Adipocyte (in vitro differentiated cells): ENCODE measurements around the gene DMAC1.
A peak's percentile ranks its signal among the peaks of the same experiment; 100 is the strongest.

Experiments used
- DNase-seq: peaks from one replicate; pipeline ENCODE4 v3.0.0-alpha.2; 2015; ENCODE audit warnings: low read depth
- H3K27me3 ChIP-seq: replicated peaks from 2 replicates; pipeline ENCODE4 v1.7.0; 2013; ENCODE audit warnings: mild to moderate bottlenecking, low read length, moderate library complexity; ENCODE audit not compliant: control insufficient read depth, insufficient read depth
- H3K36me3 ChIP-seq: 2 replicates; pipeline ENCODE4 v1.7.0; 2013; ENCODE audit warnings: low read length, mild to moderate bottlenecking, moderate library complexity; ENCODE audit not compliant: control insufficient read depth, insufficient read depth, severe bottlenecking
- H3K4me1 ChIP-seq: 2 replicates; pipeline ENCODE4 v1.7.0; 2013; ENCODE audit warnings: mild to moderate bottlenecking, low read length, moderate library complexity; ENCODE audit not compliant: control insufficient read depth, insufficient read depth
- H3K4me3 ChIP-seq: 2 replicates; pipeline ENCODE4 v1.7.0; 2013; ENCODE audit warnings: mild to moderate bottlenecking, low read length, moderate library complexity
- H3K9ac ChIP-seq: 2 replicates; pipeline ENCODE4 v1.7.0; 2013; ENCODE audit warnings: mild to moderate bottlenecking, low read length, moderate library complexity
- H3K9me3 ChIP-seq: 2 replicates; pipeline ENCODE4 v1.7.0; 2013; ENCODE audit warnings: mild to moderate bottlenecking, low read length, moderate library complexity; ENCODE audit not compliant: control insufficient read depth

DMAC1 gene

DNA sequence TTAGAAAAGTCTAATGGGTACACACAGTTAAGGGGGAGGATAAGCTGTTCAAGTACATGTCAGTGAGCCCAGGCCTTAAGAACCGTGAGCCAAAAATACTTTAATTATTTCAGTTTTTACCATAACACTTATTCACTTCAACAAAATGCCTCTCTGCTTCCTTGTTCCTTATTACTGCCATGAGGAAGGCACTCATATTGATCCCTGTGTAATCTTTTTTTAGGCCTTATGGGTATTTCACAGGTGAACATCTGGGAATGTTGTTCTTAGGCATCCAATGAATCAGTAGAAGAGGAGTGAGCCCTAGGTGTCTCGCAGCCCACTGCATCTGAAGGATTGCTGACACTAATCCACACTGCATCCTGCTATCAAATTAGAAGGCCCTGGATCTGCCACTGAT, 13.5 kb upstream of the DMAC1 start:
- DNase-seq, result no peak
- Histone ChIP-seq H3K9me3 (no peaks in the 10 kb centered on the region), H3K9ac (no peak overlapping the region), H3K36me3 (no peaks in the 10 kb centered on the region), H3K27me3 (no peaks in the 10 kb centered on the region), H3K4me3 (no peak overlapping the region), H3K4me1 (no peaks in the 10 kb centered on the region)

DNA sequence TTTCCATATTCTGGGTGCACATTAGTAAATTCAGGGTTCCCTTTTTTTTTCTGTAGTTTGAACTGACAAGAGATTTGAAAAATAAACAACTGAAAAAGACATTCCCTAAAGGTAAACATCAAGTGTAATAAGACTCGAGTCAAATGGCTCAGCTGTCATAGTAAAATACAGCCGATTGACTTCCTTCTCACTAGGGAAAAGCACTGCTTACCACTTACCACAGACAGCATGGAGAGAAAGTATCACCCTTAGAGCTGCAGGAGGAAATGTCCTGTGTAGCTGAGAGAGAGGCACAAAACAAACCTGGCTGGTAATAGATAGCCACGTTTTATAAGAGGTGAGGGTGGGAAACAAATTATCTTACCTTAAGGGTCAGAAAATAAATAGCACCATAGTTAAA, 12.1 kb upstream of the DMAC1 start:
- Histone ChIP-seq H3K9me3 (no peaks in the 10 kb centered on the region), H3K27me3 (no peaks in the 10 kb centered on the region), H3K36me3 (no peaks in the 10 kb centered on the region), H3K9ac (no peak overlapping the region), H3K4me3 (no peak overlapping the region), H3K4me1 (no peaks in the 10 kb centered on the region)
- no peak for DNase-seq

DNA sequence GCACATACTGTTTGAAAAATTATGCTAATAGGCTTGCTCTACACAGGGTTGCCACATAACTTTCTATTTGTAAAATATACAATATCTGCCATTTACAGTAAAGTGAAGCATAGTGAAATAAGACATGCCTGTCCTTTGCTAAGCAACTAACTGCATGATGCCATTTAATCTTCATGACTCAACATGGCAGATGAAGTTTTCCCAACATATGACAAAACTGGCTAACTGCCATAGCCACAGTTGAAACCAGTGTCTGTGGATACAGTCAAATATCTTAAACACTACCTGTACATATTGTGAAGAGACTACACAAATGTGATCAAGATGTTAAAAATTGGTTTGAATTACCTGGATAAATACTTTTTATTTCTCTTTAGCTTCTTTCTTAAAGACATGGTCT, 3.1 kb upstream of the DMAC1 start:
- no peaks in the 10 kb centered on the region for H3K9me3 ChIP-seq
- H3K9ac ChIP-seq, result no peak overlapping the region
- no peaks in the 10 kb centered on the region for H3K27me3 ChIP-seq
- H3K4me1 ChIP-seq, result peaks cover 8% of the 10 kb centered on the region
- H3K4me3 ChIP-seq, result no peak overlapping the region
- no peaks in the 10 kb centered on the region for H3K36me3 ChIP-seq
- no peak for DNase-seq

DNA sequence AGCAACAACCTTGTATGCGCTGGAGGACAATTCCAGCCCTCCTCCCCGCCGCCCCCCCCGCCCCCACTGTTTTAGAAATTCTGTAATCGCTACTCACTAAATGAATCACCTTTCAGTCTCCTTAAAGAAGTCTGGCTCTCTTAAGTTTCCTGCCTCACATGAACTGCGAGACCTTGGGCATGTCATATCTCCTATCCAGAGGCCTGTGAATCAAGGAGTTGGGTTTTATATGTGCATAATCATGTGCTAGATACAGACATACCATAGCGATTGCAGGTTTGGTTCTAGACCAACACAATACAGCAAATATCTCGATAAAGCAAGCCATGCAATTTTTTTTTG, 337 bp upstream of the DMAC1 start:
- Histone ChIP-seq H3K4me1 (peaks cover 8% of the 10 kb centered on the region), H3K9ac (no peak overlapping the region), H3K36me3 (peaks cover 20% of the 10 kb centered on the region), H3K9me3 (no peaks in the 10 kb centered on the region), H3K27me3 (no peaks in the 10 kb centered on the region), H3K4me3 (peak overlapping the region; percentile 92)
- no peak for DNase-seq

DNA sequence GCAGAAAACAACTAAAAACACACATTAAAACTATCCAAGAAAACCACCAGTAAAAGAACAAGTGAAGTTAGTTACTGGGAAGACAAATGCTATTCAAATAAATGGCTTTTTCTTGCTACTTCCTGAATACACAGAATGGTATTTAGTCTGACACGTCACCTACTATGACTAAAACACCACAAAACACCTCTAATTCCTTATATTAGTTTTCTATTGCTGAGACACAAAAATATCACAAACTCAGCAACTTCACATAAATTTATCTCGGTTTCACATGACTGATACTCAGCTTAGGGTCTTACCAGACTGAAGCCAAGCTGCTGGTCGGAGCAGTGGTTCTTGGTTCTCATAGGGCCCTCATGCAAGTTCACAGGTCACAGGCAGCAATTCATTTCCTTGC, 5.4 kb downstream of the DMAC1 start:
- Histone ChIP-seq H3K9me3 (no peaks in the 10 kb centered on the region), H3K9ac (no peak overlapping the region), H3K27me3 (no peaks in the 10 kb centered on the region), H3K36me3 (peaks cover 36% of the 10 kb centered on the region), H3K4me3 (no peak overlapping the region), H3K4me1 (peaks cover 8% of the 10 kb centered on the region)
- DNase-seq, result no peak

DNA sequence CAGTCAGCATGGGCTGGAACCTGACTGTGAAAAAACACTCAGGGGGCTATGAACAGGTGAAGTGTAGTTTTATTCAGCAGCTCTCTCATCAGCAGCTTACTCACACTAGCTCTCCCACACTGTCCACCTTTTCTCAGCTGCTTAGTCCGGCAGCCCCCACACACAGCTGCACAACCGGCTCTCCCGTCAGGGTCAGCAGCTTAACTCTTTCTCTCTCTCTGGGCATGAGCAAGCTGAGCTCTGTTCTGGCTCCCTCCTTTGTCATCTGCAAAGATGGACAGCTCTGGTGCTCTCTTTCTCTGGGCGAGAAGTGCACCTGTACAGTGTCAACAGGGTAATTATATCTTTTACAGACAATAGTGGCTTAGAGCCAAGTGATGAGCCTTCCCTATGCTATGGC, 8.2 kb downstream of the DMAC1 start:
- Histone ChIP-seq H3K27me3 (no peaks in the 10 kb centered on the region), H3K4me1 (no peaks in the 10 kb centered on the region), H3K9ac (no peak overlapping the region), H3K4me3 (no peak overlapping the region), H3K9me3 (no peaks in the 10 kb centered on the region), H3K36me3 (peaks cover 31% of the 10 kb centered on the region)
- no peak for DNase-seq

DNA sequence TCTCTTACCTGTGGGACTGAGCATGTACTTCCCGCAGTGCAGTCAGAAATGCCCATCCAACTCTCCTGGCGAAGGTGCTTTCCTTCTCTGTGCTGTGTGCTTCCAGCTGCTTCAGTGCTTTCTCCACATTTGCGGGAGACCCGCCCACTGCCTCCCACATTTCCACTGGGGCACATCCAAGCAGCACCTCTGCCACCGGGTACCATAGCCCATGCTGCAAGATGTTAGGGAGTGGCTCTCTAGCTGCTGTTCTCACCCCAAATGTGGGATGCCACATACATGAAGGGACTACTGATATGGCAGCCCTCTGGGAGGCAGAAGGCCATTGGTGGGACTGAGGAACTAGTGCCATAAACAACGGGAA, 8.8 kb downstream of the DMAC1 start:
- no peaks in the 10 kb centered on the region for H3K27me3 ChIP-seq
- H3K4me3 ChIP-seq, result no peak overlapping the region
- H3K9me3 ChIP-seq, result no peaks in the 10 kb centered on the region
- peaks cover 25% of the 10 kb centered on the region for H3K36me3 ChIP-seq
- DNase-seq, result no peak
- H3K4me1 ChIP-seq, result no peaks in the 10 kb centered on the region
- no peak overlapping the region for H3K9ac ChIP-seq

DNA sequence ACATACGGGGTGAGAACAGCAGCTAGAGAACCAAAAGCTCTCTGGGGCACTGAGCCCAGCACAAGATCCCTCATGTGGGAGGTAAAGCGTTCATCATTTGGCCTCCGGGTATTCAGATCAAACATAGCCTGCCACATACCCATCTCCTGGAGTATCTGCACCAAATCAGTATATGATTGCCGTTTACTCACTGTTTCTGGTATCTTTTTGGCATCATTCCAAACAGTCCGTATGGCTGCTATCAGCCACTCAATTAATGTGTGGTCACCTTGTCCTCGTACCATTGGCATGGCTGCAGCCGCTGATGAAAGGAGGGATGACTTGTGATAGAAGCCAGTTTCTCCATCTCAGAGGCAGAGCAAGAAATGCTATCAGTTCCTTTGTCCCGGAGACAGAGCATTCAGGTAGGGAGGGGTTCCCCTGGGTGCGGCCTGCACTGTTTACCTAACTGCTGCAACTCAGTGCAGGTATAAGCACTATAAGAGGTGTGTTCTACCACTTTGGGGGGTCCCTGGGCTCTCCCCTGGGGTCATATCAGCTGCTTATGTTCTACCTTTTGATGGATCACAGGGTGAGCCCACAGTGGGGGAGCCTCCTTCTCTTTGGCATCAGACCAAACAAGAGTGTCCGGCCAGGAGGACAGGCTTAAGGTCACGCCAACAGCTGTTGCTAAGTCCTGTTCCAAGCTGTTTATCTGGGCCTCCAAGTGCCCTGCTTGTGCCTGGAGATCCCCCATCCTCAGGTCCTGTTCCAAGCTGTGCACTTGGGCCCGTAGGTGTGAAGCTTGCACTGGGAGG, 9.4 kb downstream of the DMAC1 start:
- no peak overlapping the region for H3K9ac ChIP-seq
- H3K4me3 ChIP-seq, result no peak overlapping the region
- DNase-seq, result no peak
- peaks cover 20% of the 10 kb centered on the region for H3K36me3 ChIP-seq
- H3K27me3 ChIP-seq, result no peaks in the 10 kb centered on the region
- H3K4me1 ChIP-seq, result no peaks in the 10 kb centered on the region
- no peaks in the 10 kb centered on the region for H3K9me3 ChIP-seq

DNA sequence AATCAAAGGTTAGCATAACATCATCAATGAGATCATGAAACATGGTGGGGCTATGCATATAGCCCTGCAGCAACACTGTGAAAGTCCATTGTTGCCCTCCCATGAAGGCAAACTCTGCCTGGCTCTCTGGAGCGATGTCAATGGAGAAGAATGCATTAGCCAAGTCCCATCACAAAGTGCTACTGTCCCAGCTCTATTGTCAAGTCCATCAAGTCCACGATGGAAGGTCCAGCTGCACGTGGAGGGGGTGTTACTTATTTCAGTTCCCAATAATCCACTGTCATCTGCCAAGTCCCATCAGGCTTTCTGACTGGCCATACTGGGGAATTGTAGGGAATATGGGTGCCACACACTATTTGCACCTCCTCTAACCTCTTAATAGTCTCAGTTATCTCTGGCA, 10.8 kb downstream of the DMAC1 start:
- no peak for DNase-seq

DNA sequence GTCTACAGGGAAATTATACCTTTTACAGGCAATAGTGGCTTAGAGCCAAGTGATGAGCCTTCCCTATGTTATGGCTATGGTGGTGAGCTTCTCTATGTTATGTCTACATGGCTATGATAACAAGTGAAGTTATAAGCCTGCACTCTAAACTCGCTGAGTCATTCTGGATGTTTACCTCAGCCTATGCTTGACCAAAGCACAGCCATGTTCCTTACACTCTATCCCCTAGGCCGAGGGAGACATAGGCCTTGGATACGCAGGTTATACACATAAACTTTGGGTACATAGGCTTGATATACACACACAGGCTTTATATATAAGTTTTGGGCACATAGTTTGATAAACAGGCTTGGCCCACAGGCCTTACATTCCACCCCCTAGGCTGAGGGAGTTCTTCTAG, 13.8 kb downstream of the DMAC1 start:
- Histone ChIP-seq H3K27me3 (no peaks in the 10 kb centered on the region), H3K9ac (no peak overlapping the region), H3K36me3 (no peaks in the 10 kb centered on the region), H3K4me1 (no peaks in the 10 kb centered on the region), H3K9me3 (no peaks in the 10 kb centered on the region), H3K4me3 (no peak overlapping the region)
- DNase-seq, result no peak

More for the DNA sequence above, 10.8 kb downstream of the DMAC1 start:
- Histone ChIP-seq H3K4me3 (no peak overlapping the region), H3K36me3 (peaks cover 12% of the 10 kb centered on the region), H3K4me1 (no peaks in the 10 kb centered on the region), H3K9ac (no peak overlapping the region), H3K27me3 (no peaks in the 10 kb centered on the region), H3K9me3 (no peaks in the 10 kb centered on the region)

DNA sequence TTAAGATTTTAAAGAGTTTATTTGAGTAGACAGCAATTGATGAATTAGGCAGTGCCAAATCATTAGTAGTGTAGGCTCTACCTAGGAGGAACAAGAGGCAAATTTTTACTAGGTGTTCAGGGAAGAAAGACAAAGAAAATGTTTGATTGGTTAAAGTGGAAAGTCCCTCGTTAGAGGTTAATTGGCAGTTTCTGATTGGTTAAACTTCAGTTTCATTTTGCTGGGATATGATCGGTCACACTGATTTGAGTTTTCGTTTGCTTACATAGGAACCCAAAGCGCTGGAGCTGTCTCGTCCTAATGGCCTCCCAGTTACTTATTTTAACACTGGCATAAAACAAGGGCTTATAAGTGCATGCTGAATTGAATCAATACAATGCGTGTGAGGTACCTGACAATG, 15.1 kb downstream of the DMAC1 start:
- H3K4me3 ChIP-seq, result no peak overlapping the region
- no peaks in the 10 kb centered on the region for H3K27me3 ChIP-seq
- H3K36me3 ChIP-seq, result no peaks in the 10 kb centered on the region
- H3K4me1 ChIP-seq, result peaks cover 5% of the 10 kb centered on the region
- DNase-seq, result no peak
- no peak overlapping the region for H3K9ac ChIP-seq
- no peaks in the 10 kb centered on the region for H3K9me3 ChIP-seq

DNA sequence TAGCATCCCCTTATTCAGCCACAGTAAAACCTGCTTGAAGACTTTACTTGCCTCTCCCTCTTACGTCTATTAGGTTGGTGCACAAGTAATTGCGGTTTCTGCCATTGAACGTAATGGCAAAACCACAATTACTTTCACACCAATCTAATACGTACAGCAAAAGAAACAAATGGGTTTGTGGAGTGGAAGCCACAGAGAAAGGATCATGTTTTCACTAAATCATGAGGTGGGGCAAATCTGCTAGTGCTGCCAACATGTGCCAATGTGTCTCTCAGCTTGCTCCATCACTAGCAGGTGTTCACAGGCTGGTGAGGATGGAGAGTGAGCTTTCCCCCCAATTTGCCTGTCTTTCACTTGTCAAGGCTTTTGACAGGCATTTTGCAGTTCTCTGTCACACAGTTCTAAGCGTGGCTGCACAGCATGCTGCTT, 15.9 kb downstream of the DMAC1 start:
- Histone ChIP-seq H3K9me3 (no peaks in the 10 kb centered on the region), H3K9ac (no peak overlapping the region), H3K27me3 (no peaks in the 10 kb centered on the region), H3K36me3 (no peaks in the 10 kb centered on the region), H3K4me3 (no peak overlapping the region), H3K4me1 (peaks cover 5% of the 10 kb centered on the region)
- no peak for DNase-seq
